Esophagus muscularis mucosa (tissue), 4 donors: ENCODE data around the gene RFNG.

Source experiments
- EP300 ChIP-seq: sonication (generic); formaldehyde crosslinking; IDR thresholded peaks from one replicate; pipeline ENCODE4 v1.6.1; 2017; ENCODE audit warnings: antibody characterized with exemption
- POLR2A ChIP-seq: fragments of 450-650 bp; IDR thresholded peaks from one replicate; pipeline ENCODE4 v1.6.1; 2017; ENCODE audit warnings: antibody characterized with exemption, moderate library complexity, mild to moderate bottlenecking, low read depth
- POLR2AphosphoS5 ChIP-seq, 2 donors: sonication (generic); formaldehyde crosslinking; IDR thresholded peaks; one replicate each; pipeline ENCODE4 v1.6.1; 2017; ENCODE audit warnings: antibody characterized with exemption in 2 of 2
- TF ChIP-seq, protein P1 (sequence below), 3 experiments: fragments of 200-600 bp in 2 of 3; fragments of 450-650 bp in 1 of 3; sonication (generic) in 2 of 3; IDR thresholded peaks; one replicate each; pipeline ENCODE4 v1.5.1; 2017 to 2019; ENCODE audit warnings: antibody characterized with exemption in 3 of 3, mild to moderate bottlenecking in 2 of 3, moderate library complexity in 1 of 3

DNA sequence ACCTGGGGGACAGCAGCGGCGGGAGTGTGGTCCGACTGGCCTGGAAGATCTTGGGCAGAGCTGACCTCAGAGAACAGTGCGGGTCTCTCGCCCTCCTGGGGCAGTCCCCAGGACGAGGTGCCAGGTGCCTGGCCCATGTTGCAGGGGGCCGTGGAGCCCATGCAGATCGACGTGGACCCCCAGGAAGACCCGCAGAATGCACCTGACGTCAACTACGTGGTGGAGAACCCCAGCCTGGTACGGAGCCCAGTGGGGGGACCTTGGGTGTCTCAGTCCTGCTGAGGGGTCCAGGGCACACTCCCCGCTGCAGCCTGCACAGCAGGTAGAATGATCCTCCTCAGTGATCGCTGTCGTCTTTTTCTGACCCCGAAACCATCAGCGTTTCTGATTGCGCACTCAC lies 1.5 kb upstream of the RFNG start:
- TF ChIP-seq, protein P1, sequence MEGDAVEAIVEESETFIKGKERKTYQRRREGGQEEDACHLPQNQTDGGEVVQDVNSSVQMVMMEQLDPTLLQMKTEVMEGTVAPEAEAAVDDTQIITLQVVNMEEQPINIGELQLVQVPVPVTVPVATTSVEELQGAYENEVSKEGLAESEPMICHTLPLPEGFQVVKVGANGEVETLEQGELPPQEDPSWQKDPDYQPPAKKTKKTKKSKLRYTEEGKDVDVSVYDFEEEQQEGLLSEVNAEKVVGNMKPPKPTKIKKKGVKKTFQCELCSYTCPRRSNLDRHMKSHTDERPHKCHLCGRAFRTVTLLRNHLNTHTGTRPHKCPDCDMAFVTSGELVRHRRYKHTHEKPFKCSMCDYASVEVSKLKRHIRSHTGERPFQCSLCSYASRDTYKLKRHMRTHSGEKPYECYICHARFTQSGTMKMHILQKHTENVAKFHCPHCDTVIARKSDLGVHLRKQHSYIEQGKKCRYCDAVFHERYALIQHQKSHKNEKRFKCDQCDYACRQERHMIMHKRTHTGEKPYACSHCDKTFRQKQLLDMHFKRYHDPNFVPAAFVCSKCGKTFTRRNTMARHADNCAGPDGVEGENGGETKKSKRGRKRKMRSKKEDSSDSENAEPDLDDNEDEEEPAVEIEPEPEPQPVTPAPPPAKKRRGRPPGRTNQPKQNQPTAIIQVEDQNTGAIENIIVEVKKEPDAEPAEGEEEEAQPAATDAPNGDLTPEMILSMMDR (IDR thresholded peaks at IDR 0.05): no peak
- TF ChIP-seq POLR2AphosphoS5 (IDR thresholded peaks at IDR 0.05) (no peak), POLR2A (no peak), EP300 (no peak)
